HG02981 (cell line): ENCODE data around the gene PROZ.

Experiments used
- ATAC-seq: cut with Tn5 transposase; IDR thresholded peaks from one replicate; pipeline ENCODE4 v1.9.1; 2021; ENCODE audit warnings: mild to moderate bottlenecking, moderate library complexity; ENCODE audit not compliant: unreplicated experiment

The PROZ gene

DNA sequence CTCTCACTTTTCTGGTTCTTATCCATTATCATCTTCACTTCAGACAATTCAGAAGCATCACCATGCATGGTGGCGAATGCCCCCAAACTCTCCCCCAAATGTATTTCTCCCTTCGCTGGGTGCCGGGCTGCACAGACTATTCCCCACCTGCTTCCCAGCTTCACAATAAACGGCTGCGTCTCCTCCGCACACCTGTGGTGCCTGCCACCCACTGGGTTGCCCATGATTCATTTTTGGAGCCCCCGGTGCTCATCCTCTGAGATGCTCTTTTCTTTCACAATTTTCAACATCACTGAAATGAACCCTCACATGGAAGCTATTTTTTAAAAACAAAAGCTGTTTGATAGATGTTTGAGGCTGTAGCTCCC, 38.6 kb upstream of the PROZ start:
- ATAC-seq: no peak

DNA sequence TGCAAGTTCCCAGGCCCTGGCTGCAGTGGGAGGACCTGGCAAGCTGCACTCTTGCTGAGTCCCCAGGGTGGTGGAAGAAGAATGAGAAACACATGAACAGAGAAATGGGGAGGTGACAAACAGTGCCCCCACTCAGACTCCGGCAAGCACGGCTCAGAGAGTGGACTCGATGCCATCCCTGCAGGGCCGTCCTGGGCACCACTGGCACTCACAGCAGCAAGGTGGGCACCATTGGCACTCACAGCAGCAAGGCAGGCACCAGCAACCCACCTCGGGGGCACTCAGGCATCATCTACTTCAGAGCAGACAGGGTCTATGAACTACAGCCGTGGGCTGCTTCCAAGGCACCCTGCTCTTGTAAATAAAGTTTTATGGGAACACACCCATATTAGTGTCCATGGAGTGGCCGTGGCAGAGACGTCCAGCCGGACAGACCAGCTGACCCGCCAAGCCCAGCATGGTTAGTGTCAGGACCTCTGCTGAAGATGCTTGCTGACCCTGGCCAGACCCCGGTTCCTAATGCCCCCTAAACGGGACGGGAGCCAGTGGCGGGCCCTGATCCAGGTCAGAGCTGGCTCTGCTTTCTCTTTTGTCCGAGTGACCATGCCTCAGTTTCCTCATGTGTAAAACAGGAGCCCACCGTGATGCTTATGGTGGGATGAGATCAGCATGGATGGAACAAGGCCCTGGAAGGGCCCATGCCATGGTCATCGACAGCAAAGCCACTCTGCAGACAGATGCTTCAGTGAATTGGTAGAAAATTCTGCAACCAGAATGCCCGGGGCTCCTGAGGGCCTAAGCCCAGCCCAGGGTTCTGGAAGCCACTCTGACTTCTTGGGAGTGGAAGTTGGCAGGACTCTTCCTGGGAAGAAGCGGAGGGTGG, 37.9 kb upstream of the PROZ start:
- ATAC-seq: no peak

DNA sequence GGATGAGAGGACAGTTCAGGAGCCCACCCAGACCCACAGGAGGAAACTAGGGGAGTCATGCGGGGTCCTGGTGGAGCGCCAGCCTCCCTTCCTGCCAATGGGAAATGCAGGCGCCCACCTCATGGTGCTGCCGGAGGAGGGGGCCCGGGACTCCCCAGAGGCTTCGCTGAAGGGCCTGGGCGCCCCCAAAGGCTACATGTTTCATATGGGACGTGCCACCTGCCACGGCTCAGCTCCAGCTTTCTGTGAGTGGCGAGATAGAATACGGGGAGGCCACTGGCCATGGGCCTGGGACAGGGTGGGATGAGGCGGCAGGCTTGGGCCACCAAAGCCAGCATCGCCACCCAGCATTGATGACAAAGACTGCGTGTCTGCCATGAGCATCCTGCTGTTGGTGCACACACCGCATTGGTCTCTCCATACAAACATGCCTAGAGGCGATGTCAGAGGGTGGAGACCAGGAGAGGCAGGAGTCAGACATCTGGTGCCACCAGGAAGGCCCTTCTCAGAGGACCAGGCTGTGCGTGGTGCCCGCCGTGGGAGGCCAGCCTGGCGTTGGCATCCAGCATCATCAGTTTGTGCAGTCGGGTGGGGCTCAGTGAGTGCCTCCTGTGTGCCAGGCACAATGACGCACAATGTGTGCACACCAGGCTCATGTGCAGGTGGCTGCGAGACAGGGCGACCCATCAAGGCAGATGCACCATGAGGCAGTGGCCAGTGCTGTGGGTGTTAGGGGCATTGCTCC, 37.1 kb upstream of the PROZ start:
- no peak for ATAC-seq

DNA sequence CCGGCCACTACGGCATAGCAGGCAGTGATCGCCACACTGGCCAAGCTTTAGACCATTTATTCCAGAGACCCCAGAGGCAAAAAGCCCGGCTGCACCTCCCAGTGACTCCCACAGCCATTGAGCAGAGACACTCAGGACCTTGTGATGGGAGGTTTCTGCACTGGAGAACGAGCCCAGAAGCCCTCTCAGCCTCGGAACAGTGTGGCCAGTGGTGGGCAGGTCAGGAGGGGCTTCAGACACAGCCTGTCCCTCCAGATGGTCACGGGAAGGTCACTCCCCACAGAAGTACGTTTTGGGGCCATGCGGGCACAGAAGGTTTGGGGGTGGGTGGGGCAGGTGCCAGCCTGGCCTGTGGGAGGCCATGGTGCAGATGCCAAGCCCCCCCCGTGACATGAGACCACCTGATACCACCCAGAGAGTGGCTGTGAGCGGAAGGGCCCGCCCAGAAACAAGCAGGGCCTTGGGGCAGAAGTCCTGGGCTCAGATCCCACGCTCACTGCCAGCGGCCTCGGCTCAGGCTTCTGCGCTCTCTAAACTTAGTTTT, 36.4 kb upstream of the PROZ start:
- ATAC-seq: no peak

DNA sequence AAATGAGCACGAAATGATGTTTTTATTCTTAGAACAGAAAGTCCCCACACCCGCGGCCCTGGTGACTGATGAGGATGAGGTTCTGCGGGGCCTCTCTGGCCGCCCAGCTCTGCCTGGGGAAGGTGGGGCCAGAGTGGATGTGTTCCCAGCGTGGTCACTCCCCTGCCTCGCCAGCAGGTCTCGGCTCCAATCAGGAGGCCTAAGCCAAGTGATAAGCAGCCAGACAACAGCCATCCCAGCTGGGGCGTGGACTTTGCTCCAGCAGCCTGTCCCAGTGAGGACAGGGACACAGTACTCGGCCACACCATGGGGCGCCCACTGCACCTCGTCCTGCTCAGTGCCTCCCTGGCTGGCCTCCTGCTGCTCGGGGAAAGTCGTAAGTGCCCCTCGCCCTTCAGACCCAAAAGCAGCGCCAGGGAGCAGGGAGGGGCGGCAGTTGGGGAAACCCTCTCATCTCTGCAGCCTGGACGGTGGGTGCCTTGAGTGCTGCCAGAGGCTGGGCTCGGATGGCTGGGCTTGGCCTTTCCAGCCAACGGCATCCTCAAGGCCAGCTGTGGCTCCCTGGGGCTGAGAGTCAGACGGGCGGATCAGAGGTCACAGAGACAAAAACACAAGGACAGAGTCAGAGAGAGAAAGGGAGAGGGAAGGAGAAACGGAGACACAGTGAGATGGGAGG, 35.8 kb upstream of the PROZ start, which contains the start of gene F10:
Gene F10 (plus strand): TSS at position 250 of the 676 bp plus-strand sequence. CDS start 57 bp downstream, at position 307.
- no peak for ATAC-seq

DNA sequence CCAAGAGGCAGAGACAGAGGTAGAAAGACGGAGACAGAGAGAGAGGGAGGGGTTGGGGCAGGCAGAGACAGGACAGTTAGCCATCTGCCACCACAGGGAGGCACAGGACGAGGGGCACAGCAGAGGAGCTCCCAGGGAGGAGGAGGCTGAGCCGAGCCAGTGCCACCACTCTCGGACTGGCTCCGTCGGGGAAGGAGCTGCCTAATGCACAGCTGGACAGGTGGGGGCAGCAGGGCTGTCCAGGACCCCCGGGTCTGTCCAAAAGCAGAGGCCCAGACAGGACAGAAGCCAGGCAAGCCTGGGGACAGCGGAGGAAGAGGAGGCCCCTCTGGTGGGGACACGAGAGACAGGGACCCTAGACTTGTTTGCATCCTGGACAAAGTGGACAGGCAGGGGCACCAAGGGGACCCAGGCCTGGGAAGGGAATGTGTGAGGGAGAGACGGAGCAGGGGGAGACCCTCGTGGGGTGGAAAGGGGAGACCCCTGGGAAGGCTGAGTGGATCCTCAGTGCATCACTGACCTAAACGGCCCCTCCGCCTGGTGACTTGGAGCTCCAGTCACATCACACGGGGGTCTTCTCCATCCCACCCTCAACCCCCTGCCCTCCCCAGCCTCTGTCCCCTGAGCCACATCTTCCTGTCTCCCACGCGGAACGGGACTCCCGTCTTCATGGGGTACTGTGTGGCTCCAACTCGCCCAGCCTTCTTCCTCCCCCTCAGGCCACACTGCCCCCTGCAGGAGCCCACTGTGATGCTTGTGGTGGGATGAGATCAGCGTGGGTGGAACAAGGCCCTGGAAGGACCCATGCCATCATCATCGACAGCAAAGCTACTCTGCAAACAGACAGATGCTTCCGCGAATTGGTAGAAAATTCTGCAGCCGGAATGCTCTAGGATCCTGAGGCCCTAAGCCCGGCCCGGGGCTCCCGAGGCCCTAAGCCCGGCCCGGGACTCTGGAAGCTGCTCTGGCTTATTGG, 34.9 kb upstream of the PROZ start:
- no peak for ATAC-seq

DNA sequence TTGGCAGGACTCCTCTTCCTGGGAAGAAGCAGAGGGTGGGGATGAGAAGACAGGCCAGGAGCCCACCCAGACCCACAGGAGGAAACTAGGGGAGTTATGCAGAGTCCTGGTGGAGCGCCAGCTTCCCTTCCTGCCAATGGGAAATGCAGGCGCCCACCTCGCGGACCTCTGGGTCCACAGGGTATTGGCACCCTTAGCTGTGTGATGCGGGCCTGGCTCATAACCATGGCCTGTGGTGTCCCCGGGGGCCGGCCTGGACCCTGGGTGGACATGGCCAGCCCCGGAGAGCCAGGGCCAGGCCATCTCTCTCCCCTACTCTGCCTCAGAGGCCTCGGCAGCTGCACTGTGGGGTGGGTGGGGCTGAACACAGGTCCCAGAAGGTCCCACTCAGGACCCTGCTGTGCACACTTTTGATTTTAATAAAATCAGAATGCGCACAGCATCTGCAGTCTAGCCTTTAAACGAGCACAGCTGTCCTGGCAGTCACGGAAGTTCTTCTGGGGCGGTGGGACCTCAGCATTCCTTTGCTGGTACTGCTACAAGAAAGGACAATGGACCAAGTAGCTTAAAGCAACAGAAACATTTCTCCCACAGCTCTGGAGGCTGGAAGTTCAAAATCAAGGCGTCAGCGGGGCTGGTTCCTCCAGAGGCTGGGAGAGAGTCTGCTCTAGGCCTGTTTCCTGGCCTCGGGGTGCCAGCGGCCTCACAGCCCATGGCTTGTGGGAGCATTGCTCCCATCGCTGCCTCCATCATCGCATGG, 34.1 kb upstream of the PROZ start:
- no peak for ATAC-seq

DNA sequence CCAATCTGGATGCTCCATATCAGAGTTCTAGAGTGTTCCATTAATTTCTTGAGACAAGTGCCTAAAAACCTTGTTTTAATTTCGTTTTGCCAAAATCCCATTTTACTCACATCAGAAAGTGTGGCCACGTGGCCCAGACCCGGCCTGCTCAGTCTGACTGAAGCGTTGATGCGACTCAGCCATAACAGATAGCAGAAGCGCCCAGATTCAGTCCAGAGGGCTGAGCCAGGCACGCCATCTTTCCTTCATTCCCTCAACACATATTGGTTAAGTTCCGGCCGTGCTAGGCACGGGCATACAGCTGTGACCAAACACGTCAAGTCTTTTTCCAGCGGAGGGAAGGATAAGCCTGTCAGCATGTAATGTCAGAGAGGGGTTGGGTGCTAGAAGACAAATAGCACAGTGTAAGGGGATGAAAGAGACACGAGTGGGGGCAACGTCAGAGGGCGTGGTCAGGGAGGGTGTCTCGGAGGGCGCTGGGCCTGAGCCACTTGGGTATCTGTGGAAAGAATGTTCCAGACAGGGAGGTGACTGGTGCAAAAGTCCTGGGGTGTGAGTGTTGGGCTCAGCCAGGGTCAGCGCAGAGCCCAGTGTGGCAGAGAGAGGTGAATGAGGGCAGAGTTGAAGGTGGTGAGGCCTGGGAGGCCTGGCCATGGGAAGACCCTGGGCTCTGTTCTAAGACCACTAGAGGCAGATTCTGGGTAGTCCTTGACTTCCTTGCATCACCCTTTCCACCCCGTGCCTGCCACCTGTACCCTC, 32.8 kb upstream of the PROZ start:
- no peak for ATAC-seq

DNA sequence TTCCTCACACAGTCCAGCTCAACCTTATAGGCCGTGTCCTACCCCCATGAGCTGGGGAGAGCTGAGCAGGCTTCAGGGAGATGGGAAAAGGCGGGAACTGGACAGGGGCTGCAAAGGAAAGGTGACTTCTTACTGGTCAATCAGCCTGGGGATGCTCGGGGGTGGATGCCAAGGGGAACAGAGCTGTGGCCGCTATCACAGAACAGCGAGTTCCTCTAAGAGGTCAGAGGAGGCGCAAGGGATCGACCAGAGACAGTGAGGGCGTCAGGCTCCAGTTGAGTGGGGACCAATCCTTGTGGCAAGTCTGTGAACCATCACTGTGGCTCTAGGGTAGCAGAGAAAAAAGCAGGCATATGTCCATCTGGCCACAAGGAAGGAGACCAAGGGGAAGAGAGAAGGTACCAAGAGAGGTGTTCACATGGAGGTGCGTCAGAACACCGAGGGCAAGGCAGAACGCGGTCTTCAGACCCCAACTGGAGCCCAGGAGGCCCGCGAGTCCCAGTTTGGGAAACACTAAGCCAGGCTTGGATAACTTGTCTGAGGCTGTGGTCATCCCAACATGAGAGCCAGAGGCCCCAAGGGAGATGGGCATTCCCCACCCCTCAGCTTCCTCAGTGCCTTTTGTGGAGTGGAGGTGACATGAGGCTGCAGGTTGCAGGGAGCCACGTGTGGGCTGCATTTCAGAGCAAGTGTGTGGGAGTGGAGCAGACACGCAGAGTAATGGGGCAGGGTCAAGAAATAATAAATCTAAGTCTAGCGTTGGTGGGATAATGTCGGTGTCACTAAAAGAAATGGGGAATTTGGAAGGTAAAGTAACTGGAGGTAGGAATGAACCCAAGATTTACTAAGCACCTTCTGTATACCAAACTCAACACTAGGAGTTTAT, 31.9 kb upstream of the PROZ start:
- ATAC-seq: no peak

DNA sequence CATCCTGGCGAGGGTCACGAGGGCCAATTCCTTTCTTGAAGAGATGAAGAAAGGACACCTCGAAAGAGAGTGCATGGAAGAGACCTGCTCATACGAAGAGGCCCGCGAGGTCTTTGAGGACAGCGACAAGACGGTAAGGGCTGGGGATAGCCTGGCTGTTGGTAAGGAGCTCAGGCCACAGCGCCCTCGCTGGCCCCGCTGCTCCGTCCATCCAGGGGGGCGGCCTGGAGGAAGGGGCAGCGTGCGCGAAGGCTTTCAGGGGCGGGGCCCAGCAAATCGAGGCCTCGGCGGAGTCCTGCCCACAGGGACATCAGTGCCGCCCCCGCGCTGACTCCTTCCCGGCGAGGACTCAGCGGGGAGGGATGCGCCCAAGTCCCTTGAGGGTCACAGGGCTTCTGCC, 29.0 kb upstream of the PROZ start:
- no peak for ATAC-seq

DNA sequence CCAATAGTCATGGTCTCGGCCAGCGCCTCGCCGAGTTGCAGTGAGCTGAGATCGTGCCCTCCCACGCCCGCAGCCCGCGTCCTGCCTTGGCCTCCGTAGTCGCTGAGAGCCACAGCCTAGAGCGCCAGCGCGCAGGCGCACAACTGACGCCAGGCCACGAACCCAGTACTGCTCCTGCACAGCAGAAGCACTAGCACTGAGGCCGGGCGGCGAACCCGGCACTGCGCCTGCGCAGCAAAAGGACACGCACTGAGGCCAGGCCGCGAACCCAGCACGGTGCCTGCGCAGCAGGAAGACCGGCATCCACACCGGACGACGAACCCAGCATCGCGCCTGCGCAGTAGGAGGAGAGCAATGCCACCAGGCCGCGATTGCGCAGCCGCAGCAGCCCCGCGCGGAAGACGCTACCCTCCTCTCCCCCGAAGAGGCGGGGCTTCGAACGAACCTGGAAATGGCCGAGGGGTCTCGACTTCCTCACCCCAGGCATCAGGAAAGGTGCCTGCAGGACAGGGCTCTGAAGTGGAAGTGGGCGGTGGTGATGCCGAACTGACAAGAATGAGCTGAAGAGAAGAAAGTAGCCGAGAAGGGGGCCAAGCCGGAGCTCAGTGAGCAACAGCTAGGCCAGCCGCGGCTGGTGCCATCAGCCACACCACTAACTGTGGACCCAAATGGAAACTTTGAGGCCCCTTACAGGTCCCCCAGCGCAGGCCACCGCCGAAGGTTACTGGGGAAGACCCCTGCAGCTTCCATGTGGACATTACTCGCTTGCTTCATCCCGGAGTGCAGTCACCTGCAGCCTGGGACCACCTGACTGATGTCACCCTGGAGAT, 28.3 kb upstream of the PROZ start:
- ATAC-seq: no peak

DNA sequence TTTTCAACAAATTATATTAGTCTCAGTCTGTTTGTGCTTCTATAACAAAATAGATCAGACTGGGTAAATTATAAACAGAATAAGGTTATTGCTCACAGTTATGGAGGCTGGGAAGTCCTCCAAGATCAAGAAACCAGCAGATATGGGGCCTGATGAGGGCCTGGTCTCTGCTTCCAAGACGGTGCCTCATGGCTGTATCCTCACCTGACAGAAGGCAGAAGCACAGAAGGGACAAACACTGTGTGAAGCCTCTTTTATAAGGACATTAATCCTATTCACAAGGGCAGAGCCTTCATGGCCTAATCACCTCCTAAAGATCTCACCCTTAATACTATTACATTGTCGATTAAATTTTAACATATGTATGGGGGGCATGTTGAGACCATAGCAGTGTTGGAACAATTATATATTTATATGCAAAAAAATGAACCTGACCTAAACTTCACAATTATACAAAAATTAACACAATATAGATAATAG, 23.1 kb upstream of the PROZ start:
- ATAC-seq: no peak

DNA sequence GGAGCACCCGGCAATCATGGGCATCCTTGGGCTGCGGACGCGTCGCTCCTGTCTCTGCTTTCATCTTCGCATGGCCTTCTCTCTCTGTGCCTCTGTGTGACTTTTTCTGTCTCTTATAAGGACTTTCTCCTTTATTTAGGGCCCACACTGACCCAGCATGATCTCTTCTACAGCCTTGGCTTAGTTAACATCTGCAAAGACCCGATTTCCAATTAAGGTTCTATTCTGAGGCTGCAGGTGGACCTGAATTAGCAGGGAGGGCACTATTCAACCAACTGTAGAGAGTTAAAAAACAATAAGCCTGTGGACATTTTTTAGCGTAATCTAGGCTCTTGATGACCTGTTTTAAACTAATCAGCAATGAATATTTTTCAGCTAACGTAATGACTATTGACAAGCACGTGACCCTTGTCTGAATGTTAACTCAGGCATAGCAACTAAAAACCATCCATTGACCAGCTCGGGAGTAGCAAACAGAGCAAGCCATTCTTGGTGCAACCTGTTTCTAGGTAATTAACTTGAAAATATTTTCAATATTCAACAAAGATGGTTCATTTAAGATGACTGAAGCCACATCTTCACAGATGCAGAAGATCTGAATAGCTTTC, 20.7 kb upstream of the PROZ start:
- ATAC-seq: no peak

DNA sequence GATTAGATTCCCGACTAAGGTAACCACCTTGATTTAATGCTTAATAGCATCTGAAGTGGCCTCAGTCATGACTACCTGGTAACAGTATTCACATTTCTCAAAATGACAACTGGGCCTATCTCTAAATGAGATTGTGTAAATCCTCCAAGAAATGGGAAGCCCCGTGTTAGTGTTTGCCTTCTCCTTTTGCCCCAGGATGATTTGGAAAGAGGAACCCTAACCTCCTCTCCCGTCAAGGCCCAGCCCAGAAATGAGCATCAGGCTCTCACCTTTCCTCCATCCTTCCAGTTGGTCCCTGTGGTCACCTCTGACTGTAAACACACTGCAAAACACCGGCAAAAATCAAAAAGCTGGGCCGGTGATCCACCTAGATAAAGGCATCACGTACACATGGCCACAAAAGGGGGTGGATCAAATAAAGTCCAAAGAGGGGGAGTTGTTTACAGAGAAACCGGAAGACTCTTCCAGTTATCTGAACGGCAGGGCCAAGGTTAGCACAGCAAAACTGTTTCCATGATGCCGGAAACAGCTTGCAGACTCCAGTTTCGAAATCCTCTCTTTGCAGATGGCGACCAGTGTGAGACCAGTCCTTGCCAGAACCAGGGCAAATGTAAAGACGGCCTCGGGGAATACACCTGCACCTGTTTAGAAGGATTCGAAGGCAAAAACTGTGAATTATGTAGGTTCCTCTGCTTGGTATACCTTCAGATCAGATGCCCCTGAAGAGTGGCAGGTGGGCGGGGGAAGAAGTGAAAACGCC, 19.5 kb upstream of the PROZ start:
- ATAC-seq: no peak

DNA sequence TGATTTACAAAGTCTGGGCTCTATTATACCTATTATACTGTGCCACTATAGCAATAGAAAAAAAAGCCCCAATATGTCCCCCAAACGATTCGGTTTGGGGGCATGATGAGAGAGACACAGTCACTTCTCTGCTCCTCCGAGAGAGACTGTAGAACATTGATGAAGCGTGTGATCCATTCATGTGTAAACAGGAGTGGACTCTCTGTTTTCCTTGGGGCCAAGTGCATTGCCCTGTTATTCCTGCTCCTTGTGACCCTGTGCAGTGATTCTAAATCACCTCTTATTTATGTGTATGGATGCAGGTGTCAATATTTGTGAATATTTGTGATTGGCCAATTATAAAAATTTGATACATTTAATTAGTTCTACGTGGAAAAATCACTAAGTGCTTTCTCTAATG, 18.9 kb upstream of the PROZ start:
- no peak for ATAC-seq
